ENCODE measurements around the gene NEURL1.

GRCh38 chr10:103638948-103639347 is 145.4 kb downstream of the NEURL1 start:
- TF ChIP-seq ZNF274 (IDR thresholded peaks at IDR 0.05; ENCODE audit: low read depth, low read length) (no peak), YY1 (IDR thresholded peaks at IDR 0.05; ENCODE audit: insufficient read depth, insufficient read length) (no peak)
